Kidney capillary endothelial cell (primary cell): ENCODE results near the gene HPX.
"Not testable (repeated sequence)": the region's sequence is repeated elsewhere in the genome, so short reads cannot be mapped to it uniquely, and the experiment has no call there.

Experiments
- DNase-seq: peaks from one replicate; pipeline ENCODE4 v3.0.0-alpha.2; 2018; ENCODE audit warnings: low spot score

Gene HPX

DNA sequence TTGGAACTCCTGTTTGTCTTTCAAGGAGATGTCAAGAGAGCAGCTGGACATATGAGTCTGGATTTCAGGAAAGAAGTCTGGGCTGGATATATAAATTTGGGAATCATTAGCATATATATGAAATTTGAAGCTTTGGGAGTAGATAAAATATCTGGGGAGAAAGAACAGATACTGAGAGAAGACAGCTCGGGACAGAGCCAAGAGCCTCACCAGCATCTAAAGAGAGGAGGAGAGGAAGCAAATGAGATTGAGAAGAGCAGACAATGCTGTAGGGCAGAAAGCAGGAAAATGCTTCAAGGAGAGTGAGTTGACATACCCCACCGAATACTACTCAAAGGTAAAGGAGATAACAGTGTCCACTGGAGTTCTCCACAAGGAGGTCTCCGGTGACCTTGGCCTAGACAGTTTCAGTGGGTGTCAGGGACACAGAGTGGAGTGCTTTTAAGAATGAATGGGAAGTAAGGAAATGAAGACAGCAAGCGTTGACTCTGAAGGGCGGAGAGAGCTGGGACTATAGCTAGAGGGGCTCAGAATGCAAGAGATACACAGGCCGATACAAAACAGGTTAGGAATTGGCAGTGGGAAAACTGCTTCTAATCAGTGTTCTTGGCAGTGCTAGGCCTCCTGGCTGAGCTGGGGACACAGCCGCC lies 22.8 kb downstream of the HPX start:
- DNase-seq: no peak

- DNase-seq: no peak
These were observed 25.0 kb downstream of the HPX start for GRCh38 chr11:6415797-6416196.

GRCh38 chr11:6414874-6415328 lies 25.9 kb downstream of the HPX start:
- no peak for DNase-seq

DNA sequence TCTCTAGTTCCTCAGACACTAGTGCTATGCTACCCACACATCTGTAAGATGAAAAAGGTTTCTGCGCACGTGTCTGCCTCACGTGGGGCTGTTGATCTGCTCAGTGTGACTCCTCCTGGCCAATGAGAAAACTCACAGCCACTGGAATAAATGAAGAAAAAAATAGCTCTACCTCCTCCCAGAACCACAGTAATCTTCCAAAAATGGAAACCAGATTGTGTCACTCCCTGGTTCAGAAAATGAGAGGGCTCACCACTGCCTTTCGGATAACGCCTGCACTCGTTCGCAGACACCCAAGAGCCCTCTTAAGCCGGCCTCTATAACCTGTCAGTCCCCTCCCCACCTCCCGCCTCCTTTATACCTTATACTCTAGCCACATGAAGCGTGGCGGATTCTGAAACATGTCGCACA lies 27.0 kb downstream of the HPX start:
- DNase-seq: no peak

DNA sequence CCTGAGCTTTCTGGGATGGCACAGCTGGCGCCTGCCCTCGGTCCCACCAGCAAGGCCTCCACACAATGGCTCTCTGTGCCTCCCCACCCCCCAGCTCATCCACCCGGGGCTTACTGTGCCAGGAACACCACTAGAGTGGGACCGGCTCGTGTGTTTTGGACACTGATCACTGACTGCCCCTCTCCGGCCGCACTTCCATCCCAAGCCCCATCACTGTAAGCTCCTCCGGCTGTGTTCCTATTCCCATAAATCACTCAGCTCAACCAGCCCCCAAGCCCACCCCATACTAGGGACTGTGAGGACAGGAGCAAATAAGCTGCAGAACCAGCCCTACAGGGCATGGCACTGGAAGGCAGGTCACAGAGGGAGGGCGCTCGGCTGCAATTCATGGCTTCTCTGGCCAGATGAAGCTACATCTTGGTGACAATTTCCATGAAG lies 29.2 kb downstream of the HPX start:
- DNase-seq: no peak

GRCh38 chr11:6410695-6411430 lies 29.9 kb downstream of the HPX start:
- DNase-seq: no peak

GRCh38 chr11:6406370-6406769 lies 34.4 kb downstream of the HPX start:
- DNase-seq: no peak

DNA sequence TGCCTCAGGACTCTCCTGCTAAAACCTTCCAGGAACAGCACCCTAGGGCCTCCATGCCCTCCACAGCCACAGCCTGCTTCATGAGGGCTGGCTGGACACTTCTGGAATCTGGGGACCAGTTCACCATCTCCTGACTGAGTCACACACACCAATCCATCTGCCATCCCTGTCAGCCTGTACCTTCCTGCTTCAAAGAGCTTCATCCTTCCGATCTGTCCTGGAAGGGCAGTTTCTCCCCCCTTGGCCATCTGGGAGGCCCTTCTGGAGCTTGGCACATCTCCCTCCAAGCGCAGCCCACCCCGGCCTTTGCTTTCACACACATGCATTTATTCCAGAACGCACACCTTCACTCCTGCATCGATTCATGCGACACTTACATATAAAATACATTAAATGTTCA lies 34.9 kb downstream of the HPX start:
- no peak for DNase-seq

DNA sequence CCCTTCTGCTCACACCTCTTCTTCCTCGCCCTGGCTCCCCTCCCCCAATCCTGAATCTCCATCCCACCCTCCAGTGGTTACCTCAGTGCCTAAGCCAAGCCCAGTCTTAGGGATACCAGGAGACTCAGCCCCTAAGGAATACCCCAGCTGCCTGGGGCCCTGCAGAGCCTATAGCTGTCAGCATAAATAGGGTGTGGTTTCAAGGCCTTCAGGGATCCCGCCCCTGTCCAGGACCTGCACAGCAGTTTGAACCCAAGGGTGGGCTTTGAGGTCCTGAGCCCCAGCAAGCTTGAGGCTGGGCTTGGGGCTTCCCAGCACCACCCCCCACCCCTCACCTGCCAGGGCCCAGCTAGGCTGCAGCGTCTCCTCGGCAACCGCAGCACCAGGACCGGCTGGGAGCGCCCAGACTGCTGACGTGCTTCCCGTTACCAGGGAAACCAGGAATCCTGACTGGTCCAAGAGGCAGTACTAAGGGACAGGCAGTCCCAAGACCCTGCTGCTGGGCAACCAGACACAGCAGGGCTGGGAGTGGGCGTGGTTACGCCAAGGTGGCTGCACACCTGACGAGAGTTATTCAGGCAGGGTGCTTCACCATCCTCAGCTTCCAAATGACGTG lies 35.6 kb downstream of the HPX start:
- DNase-seq: no peak

- no peak for DNase-seq
These were observed 36.3 kb downstream of the HPX start for GRCh38 chr11:6404342-6405051.

GRCh38 chr11:6403539-6403938 lies 37.2 kb downstream of the HPX start:
- DNase-seq: no peak

GRCh38 chr11:6402561-6402981 lies 38.2 kb downstream of the HPX start:
- DNase-seq: no peak

DNA sequence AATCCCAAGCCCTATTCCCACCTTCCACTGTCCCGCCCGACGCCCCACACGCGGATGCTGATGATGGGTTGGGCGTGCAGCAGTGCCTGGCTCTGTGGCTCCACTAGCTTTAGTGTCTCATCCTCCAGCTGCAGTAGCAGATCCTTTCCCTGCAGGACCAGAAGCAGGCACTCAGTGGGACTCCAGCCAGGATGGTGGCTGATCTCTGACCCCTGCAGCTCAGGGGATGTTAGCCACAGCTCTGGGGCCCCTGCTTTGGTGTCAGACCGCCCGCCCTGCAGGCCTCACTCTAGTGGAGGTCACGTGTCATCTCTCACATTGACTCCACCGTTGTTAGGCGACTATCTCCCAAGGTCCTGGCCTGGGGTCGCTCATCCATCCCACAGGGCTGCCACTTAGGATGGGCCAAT lies 38.7 kb downstream of the HPX start:
- DNase-seq: no peak

- no peak for DNase-seq
These were observed 39.3 kb downstream of the HPX start for GRCh38 chr11:6401464-6401863.

GRCh38 chr11:6400431-6401345 lies 40.1 kb downstream of the HPX start:
- DNase-seq: no peak

- DNase-seq: no peak
These were observed 43.2 kb downstream of the HPX start for GRCh38 chr11:6397636-6398035.

DNA sequence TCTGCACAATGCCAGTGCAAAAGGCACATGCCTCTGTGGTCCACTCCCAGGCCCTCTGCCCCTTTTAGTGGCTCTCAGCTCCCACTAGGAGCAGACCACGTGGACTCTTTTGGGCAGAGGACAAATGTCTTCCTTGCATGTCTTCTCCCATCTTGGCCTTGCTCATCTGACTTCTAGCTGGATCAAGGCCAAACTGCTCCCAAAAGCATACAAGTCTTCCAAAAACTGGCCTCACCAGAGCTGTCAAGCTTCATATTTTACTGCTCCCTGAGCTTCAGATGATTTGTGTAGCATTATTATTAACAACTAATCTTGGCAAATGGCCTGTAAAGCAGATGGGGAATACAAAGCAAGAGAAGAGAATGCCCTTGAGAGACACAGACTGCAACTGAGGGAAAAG lies 43.6 kb downstream of the HPX start:
- no peak for DNase-seq

GRCh38 chr11:6395470-6396060 lies 45.2 kb downstream of the HPX start:
- no peak for DNase-seq

- no peak for DNase-seq
These were observed 46.7 kb downstream of the HPX start for GRCh38 chr11:6393989-6394670.

- not testable (repeated sequence) for DNase-seq
These were observed 48.5 kb downstream of the HPX start for GRCh38 chr11:6392251-6392650.
